Measurements from ENCODE around the gene LHX1.

- no peak for TF ChIP-seq POLR2AphosphoS5 (IDR thresholded peaks at IDR 0.05)
- TF ChIP-seq, protein P1, sequence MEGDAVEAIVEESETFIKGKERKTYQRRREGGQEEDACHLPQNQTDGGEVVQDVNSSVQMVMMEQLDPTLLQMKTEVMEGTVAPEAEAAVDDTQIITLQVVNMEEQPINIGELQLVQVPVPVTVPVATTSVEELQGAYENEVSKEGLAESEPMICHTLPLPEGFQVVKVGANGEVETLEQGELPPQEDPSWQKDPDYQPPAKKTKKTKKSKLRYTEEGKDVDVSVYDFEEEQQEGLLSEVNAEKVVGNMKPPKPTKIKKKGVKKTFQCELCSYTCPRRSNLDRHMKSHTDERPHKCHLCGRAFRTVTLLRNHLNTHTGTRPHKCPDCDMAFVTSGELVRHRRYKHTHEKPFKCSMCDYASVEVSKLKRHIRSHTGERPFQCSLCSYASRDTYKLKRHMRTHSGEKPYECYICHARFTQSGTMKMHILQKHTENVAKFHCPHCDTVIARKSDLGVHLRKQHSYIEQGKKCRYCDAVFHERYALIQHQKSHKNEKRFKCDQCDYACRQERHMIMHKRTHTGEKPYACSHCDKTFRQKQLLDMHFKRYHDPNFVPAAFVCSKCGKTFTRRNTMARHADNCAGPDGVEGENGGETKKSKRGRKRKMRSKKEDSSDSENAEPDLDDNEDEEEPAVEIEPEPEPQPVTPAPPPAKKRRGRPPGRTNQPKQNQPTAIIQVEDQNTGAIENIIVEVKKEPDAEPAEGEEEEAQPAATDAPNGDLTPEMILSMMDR (IDR thresholded peaks at IDR 0.05 in 8 of 11, conservative IDR thresholded peaks at IDR 0.05 in 3 of 11): no peak
- TF ChIP-seq POLR2A (IDR thresholded peaks at IDR 0.05): no peak
Measured at GRCh38 chr17:36949461-36949927, 12.2 kb downstream of the LHX1 start.
